ENCODE data around the gene YWHAB.
A peak's percentile ranks its signal among the peaks of the same experiment; 100 is the strongest.

YWHAB gene

DNA sequence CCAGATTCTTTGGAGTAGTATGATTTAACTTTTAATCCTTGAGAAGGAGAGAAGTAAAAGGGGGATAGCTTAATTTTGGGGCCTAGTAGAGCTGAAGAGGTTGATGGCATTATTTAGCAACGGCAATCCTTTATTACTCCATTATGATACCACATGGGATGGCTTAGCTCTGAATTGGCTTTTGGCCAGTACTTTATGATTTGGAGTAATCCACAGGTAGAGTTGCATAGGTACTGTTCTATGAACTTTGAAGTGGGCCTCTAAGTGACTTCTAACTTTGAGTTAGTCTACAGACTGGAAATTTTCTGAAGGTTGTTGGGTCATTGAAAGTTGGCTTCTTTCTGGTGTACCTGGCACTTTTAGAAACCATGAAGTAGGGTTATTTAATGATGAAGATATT, 11.6 kb downstream of the YWHAB start:
- 100% methylated on average over 1 of the region's 1 CpG for WGBS
- no peak overlapping the region for H3K4me2 ChIP-seq (ENCODE audit: low read length, poor library complexity, severe bottlenecking)
- no peak overlapping the region for H3K14ac ChIP-seq (ENCODE audit: low read length in 2 of 2)
- H3K4ac ChIP-seq (ENCODE audit: low read depth in 1 of 2, low read length in 2 of 2), result no peak overlapping the region
- H3K23ac ChIP-seq (ENCODE audit: low read length in 2 of 2), result no peak overlapping the region
- no peak overlapping the region for H4K8ac ChIP-seq (ENCODE audit: low read length)
- no peaks in the 10 kb centered on the region for H3K9me3 ChIP-seq (ENCODE audit: control insufficient read depth, low read length)
- no peak overlapping the region for H2BK120ac ChIP-seq (ENCODE audit: low read depth, low read length)
- no peak overlapping the region for H2AK5ac ChIP-seq (ENCODE audit: low read length, severe bottlenecking)
- no peak overlapping the region for H2BK5ac ChIP-seq (ENCODE audit: low read depth, low read length, poor library complexity, severe bottlenecking)
- H2BK15ac ChIP-seq (ENCODE audit: low read depth, poor library complexity, severe bottlenecking), result no peak overlapping the region
- H3K36me3 ChIP-seq (ENCODE audit: control insufficient read depth in 1 of 2, insufficient read depth in 2 of 2, low read depth in 1 of 2, low read length in 2 of 2), result peaks cover 9 to 29% of the 10 kb centered on the region in 2 experiments
- H3K9ac ChIP-seq (ENCODE audit: low read length), result no peak overlapping the region
- H3K4me3 ChIP-seq (ENCODE audit: insufficient read depth in 1 of 2, low read depth in 1 of 2, low read length in 2 of 2), result no peak overlapping the region
- H3K79me1 ChIP-seq (replicated peaks; ENCODE audit: low read length, poor library complexity, severe bottlenecking), result peaks cover 3% of the 10 kb centered on the region
- H4K91ac ChIP-seq (ENCODE audit: low read length), result no peak overlapping the region
- DNase-seq, result no peak
- H3K4me1 ChIP-seq (ENCODE audit: control insufficient read depth, insufficient read depth, low read depth, low read length), result peaks cover 5% of the 10 kb centered on the region
- no peaks in the 10 kb centered on the region for H3K27me3 ChIP-seq (ENCODE audit: control insufficient read depth in 1 of 2, insufficient read depth in 1 of 2, low read length in 2 of 2)
- H3K18ac ChIP-seq (ENCODE audit: low read depth in 1 of 2, low read length in 2 of 2), result no peak overlapping the region
- H2AFZ ChIP-seq (ENCODE audit: low read depth, low read length), result no peak overlapping the region
- H3K27ac ChIP-seq (ENCODE audit: low read length, poor library complexity, severe bottlenecking), result no peak overlapping the region
- H2BK12ac ChIP-seq (ENCODE audit: low read length in 2 of 2), result no peak overlapping the region

- H3K9ac ChIP-seq (ENCODE audit: low read length), result no peak overlapping the region
- H3K4me1 ChIP-seq (ENCODE audit: control insufficient read depth, insufficient read depth, low read depth, low read length), result peaks cover 5% of the 10 kb centered on the region
- no peak overlapping the region for H2BK12ac ChIP-seq (ENCODE audit: low read length in 2 of 2)
- peak; percentile 57 for DNase-seq
- no peak overlapping the region for H2AK5ac ChIP-seq (ENCODE audit: low read length, severe bottlenecking)
- no peak overlapping the region for H3K4me3 ChIP-seq (ENCODE audit: insufficient read depth in 1 of 2, low read depth in 1 of 2, low read length in 2 of 2)
- H4K8ac ChIP-seq (ENCODE audit: low read length), result no peak overlapping the region
- H3K14ac ChIP-seq (ENCODE audit: low read length in 2 of 2), result no peak overlapping the region
- H2BK15ac ChIP-seq (ENCODE audit: low read depth, poor library complexity, severe bottlenecking), result no peak overlapping the region
- H3K27me3 ChIP-seq (ENCODE audit: control insufficient read depth in 1 of 2, insufficient read depth in 1 of 2, low read length in 2 of 2), result no peaks in the 10 kb centered on the region
- 74% methylated on average over 5 of the region's 5 CpGs for WGBS
- no peak overlapping the region for H3K18ac ChIP-seq (ENCODE audit: low read depth in 1 of 2, low read length in 2 of 2)
- H4K91ac ChIP-seq (ENCODE audit: low read length), result no peak overlapping the region
- peaks cover 9 to 53% of the 10 kb centered on the region in 2 experiments for H3K36me3 ChIP-seq (ENCODE audit: control insufficient read depth in 1 of 2, insufficient read depth in 2 of 2, low read depth in 1 of 2, low read length in 2 of 2)
- no peak overlapping the region for H3K4me2 ChIP-seq (ENCODE audit: low read length, poor library complexity, severe bottlenecking)
- no peak overlapping the region for H2AFZ ChIP-seq (ENCODE audit: low read depth, low read length)
- H3K4ac ChIP-seq (ENCODE audit: low read depth in 1 of 2, low read length in 2 of 2), result no peak overlapping the region
- peaks cover 9% of the 10 kb centered on the region for H3K79me1 ChIP-seq (replicated peaks; ENCODE audit: low read length, poor library complexity, severe bottlenecking)
- no peak overlapping the region for H2BK5ac ChIP-seq (ENCODE audit: low read depth, low read length, poor library complexity, severe bottlenecking)
- H2BK120ac ChIP-seq (ENCODE audit: low read depth, low read length), result no peak overlapping the region
- no peaks in the 10 kb centered on the region for H3K9me3 ChIP-seq (ENCODE audit: control insufficient read depth, low read length)
- no peak overlapping the region for H3K23ac ChIP-seq (ENCODE audit: low read length in 2 of 2)
- H3K27ac ChIP-seq (ENCODE audit: low read length, poor library complexity, severe bottlenecking), result no peak overlapping the region
Observed at GRCh38 chr20:44900231-44900854, 14.8 kb downstream of the YWHAB start.

DNA sequence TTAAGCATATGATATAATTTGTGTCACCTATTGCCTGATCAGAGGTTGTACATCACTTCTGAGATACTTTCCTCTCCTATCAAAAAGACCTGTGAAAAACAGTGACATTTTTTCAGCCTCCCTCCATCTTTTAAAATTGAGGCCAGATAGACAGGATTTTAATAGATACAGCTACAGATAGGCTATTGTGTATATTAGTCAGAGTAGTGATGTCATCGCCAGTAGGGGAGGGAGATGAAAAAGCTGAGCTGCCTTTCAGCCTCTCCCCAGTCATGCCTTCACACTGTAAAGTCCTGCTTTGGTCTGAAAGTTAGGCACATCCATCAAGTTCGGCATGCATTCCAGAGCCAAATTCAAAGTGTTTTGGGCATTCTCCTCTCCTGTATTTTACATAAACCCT, 16.5 kb downstream of the YWHAB start:
- no peak overlapping the region for H3K4me3 ChIP-seq (ENCODE audit: insufficient read depth in 1 of 2, low read depth in 1 of 2, low read length in 2 of 2)
- H3K27me3 ChIP-seq (ENCODE audit: control insufficient read depth in 1 of 2, insufficient read depth in 1 of 2, low read length in 2 of 2), result no peaks in the 10 kb centered on the region
- H3K4me2 ChIP-seq (ENCODE audit: low read length, poor library complexity, severe bottlenecking), result no peak overlapping the region
- no peak overlapping the region for H3K14ac ChIP-seq (ENCODE audit: low read length in 2 of 2)
- no peaks in the 10 kb centered on the region for H3K9me3 ChIP-seq (ENCODE audit: control insufficient read depth, low read length)
- no peak overlapping the region for H3K27ac ChIP-seq (ENCODE audit: low read length, poor library complexity, severe bottlenecking)
- no peak overlapping the region for H2BK5ac ChIP-seq (ENCODE audit: low read depth, low read length, poor library complexity, severe bottlenecking)
- peaks cover 11 to 70% of the 10 kb centered on the region in 2 experiments for H3K36me3 ChIP-seq (ENCODE audit: control insufficient read depth in 1 of 2, insufficient read depth in 2 of 2, low read depth in 1 of 2, low read length in 2 of 2)
- no peak overlapping the region for H2BK120ac ChIP-seq (ENCODE audit: low read depth, low read length)
- H3K4ac ChIP-seq (ENCODE audit: low read depth in 1 of 2, low read length in 2 of 2), result no peak overlapping the region
- no peak overlapping the region for H2BK15ac ChIP-seq (ENCODE audit: low read depth, poor library complexity, severe bottlenecking)
- H3K9ac ChIP-seq (ENCODE audit: low read length), result peak overlapping the region; percentile 33
- peaks cover 9% of the 10 kb centered on the region for H3K79me1 ChIP-seq (replicated peaks; ENCODE audit: low read length, poor library complexity, severe bottlenecking)
- no peak overlapping the region for H3K23ac ChIP-seq (ENCODE audit: low read length in 2 of 2)
- no peak overlapping the region for H4K8ac ChIP-seq (ENCODE audit: low read length)
- H2AFZ ChIP-seq (ENCODE audit: low read depth, low read length), result no peak overlapping the region
- H3K18ac ChIP-seq (ENCODE audit: low read depth in 1 of 2, low read length in 2 of 2), result no peak overlapping the region
- no peak overlapping the region for H4K91ac ChIP-seq (ENCODE audit: low read length)
- WGBS, result 96% methylated on average over 2 of the region's 2 CpGs
- peak; percentile 66 for DNase-seq
- no peak overlapping the region for H2AK5ac ChIP-seq (ENCODE audit: low read length, severe bottlenecking)
- peaks cover 5% of the 10 kb centered on the region for H3K4me1 ChIP-seq (ENCODE audit: control insufficient read depth, insufficient read depth, low read depth, low read length)
- no peak overlapping the region for H2BK12ac ChIP-seq (ENCODE audit: low read length in 2 of 2)

GRCh38 chr20:44904377-44904776, 18.9 kb downstream of the YWHAB start:
- no peak overlapping the region for H3K4me2 ChIP-seq (ENCODE audit: low read length, poor library complexity, severe bottlenecking)
- no peaks in the 10 kb centered on the region for H3K9me3 ChIP-seq (ENCODE audit: control insufficient read depth, low read length)
- 96% methylated on average over 4 of the region's 5 CpGs for WGBS
- no peaks in the 10 kb centered on the region for H3K4me1 ChIP-seq (ENCODE audit: control insufficient read depth, insufficient read depth, low read depth, low read length)
- H3K27me3 ChIP-seq (ENCODE audit: control insufficient read depth in 1 of 2, insufficient read depth in 1 of 2, low read length in 2 of 2), result no peaks in the 10 kb centered on the region
- H4K91ac ChIP-seq (ENCODE audit: low read length), result no peak overlapping the region
- H3K14ac ChIP-seq (ENCODE audit: low read length in 2 of 2), result no peak overlapping the region
- no peak overlapping the region for H2AFZ ChIP-seq (ENCODE audit: low read depth, low read length)
- no peak overlapping the region for H3K18ac ChIP-seq (ENCODE audit: low read depth in 1 of 2, low read length in 2 of 2)
- no peak overlapping the region for H2BK120ac ChIP-seq (ENCODE audit: low read depth, low read length)
- no peak overlapping the region for H3K27ac ChIP-seq (ENCODE audit: low read length, poor library complexity, severe bottlenecking)
- H3K9ac ChIP-seq (ENCODE audit: low read length), result no peak overlapping the region
- H3K4ac ChIP-seq (ENCODE audit: low read depth in 1 of 2, low read length in 2 of 2), result no peak overlapping the region
- no peak overlapping the region for H2BK5ac ChIP-seq (ENCODE audit: low read depth, low read length, poor library complexity, severe bottlenecking)
- no peak overlapping the region for H3K23ac ChIP-seq (ENCODE audit: low read length in 2 of 2)
- no peak for DNase-seq
- peaks cover 13% of the 10 kb centered on the region for H3K79me1 ChIP-seq (replicated peaks; ENCODE audit: low read length, poor library complexity, severe bottlenecking)
- no peak overlapping the region for H2BK12ac ChIP-seq (ENCODE audit: low read length in 2 of 2)
- no peak overlapping the region for H2AK5ac ChIP-seq (ENCODE audit: low read length, severe bottlenecking)
- no peak overlapping the region for H4K8ac ChIP-seq (ENCODE audit: low read length)
- H2BK15ac ChIP-seq (ENCODE audit: low read depth, poor library complexity, severe bottlenecking), result no peak overlapping the region
- no peak overlapping the region for H3K4me3 ChIP-seq (ENCODE audit: insufficient read depth in 1 of 2, low read depth in 1 of 2, low read length in 2 of 2)
- H3K36me3 ChIP-seq (ENCODE audit: control insufficient read depth in 1 of 2, insufficient read depth in 2 of 2, low read depth in 1 of 2, low read length in 2 of 2), result peaks cover 16 to 85% of the 10 kb centered on the region in 2 experiments

Data from mesenchymal stem cell (in vitro differentiated cells and primary cell).